Measurements from ENCODE around the gene LRRC63. TPM values are rescaled to one million over a fixed set of nuclear protein-coding genes. Genes with fewer than 3 reads are reported as not detected.
A peak's percentile ranks its signal among the peaks of the same experiment; 100 is the strongest.

LRRC63 gene
- total and polyA plus RNA-seq, 9 of the 15 experiments (the other 6 are each of a cell fraction or from before 2014, with no cell fraction given) = 0.07 to 0.41 (median 0.24) TPM; not detected in 1

DNA sequence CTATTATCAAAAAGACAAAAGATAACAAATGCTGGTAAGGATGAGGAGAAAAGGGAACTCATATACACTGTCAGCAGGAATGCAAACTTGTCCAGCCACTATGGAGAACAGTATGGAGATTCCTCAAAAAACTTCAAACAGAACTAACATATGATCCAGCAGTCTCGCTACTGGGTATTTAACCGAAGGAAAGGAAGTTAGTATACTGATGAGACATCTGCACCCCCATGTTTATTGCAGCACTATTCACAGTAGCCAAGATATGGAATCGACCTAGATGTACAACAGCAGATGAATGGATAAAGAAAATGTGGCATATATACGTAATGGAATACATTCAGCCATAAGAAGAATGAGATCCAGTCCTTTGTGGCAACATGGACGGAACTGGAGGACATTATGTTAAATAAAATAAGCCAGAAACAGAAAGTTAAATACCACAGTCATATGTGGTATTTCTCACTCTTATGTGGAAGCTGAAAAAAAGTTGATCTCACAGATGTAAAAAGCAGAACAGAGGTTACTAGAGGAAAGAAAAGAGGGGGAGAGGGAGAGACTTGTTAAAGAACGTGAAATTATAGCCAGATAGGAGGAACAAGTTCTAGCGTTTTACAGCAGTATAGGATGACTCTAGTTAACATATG is 92.1 kb downstream of the LRRC63 start:
- no peaks in the 10 kb centered on the region for H3K9me3 ChIP-seq (replicated peaks; ENCODE audit: control insufficient read depth, insufficient read depth, low read depth, low read length)
- H3K9me1 ChIP-seq (ENCODE audit: control insufficient read depth, insufficient read depth, low read length) = no peaks in the 10 kb centered on the region
- no peaks in the 10 kb centered on the region for H4K20me1 ChIP-seq (replicated peaks; ENCODE audit: control insufficient read depth, insufficient read depth, low read length)
- no peaks in the 10 kb centered on the region for H3K27me3 ChIP-seq (ENCODE audit: control insufficient read depth in 2 of 2, insufficient read depth in 2 of 2, low read length in 2 of 2)
- WGBS (ENCODE audit: insufficient coverage, low coverage, missing lambda C conversion rate) = 19% methylated on average over 7 of the region's 7 CpGs
- no TSS peak for BruUV-seq (replicated peaks)
- H2AFZ ChIP-seq (ENCODE audit: low read depth, low read length) = peak overlapping the region; percentile 19; the same call in 1 of the 2 replicates
- no peaks in the 10 kb centered on the region for H3K4me1 ChIP-seq (replicated peaks in 1 of 2; ENCODE audit: control insufficient read depth in 2 of 2, insufficient read depth in 2 of 2, low read length in 2 of 2)
- ChIA-PET POLR2A (no interaction called here), CTCF (ENCODE audit: low intra/inter-chr PET ratio) (no interaction called here)
- H3K36me3 ChIP-seq (ENCODE audit: control insufficient read depth, insufficient read depth, low read length) = no peaks in the 10 kb centered on the region
- no peak overlapping the region for H3K27ac ChIP-seq (ENCODE audit: extremely low read depth, low read depth, low read length)
- intact Hi-C loops (cut with micrococcal nuclease) = no loop called here
- no peak for DNase-seq (ENCODE audit: extremely low read depth in 1 of 4, low spot score in 3 of 4)
- in situ Hi-C loops (cut with MboI) = loop anchor here (25.0 kb wide), 1 partner anchor 367 kb away; no protein-coding TSS in a partner anchor
- no peak for TF ChIP-seq CHCHD3 (CRISPR knock-in tag; IDR thresholded peaks at IDR 0.05)
- peak; percentile 4 for TF ChIP-seq RBM25 (IDR thresholded peaks at IDR 0.05; ENCODE audit: low read depth, low read length, severe bottlenecking)
- no peak for ATAC-seq
- H3K9ac ChIP-seq (ENCODE audit: insufficient read depth in 1 of 2, low read depth in 2 of 2, low read length in 2 of 2) = no peak overlapping the region
- no peak overlapping the region for H3K4me3 ChIP-seq
- H3K4me2 ChIP-seq (ENCODE audit: insufficient read depth, low read length) = no peak overlapping the region
- FAIRE-seq = no peak
- no peaks in the 10 kb centered on the region for H3K79me2 ChIP-seq (ENCODE audit: control insufficient read depth, insufficient read depth, low read length)

DNA sequence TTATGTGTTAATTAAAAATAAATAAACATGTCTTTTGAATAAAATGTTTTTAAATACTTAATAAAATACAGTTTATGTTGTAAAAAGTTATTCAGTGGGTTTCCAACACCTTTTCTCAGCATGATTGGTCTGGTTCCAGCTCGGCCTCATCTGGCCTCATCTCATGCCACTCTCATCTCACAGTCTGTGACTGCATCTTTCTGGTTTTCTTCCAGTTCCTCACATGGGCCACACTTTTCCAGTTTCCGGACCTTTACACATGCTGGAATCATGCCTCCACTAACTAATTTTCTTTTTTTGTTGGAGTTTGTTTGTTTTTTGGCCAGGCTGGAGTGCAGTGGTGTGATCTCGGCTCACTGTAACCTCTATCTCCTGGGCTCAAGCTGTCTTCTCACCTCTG is 92.8 kb downstream of the LRRC63 start:
- H3K27me3 ChIP-seq (ENCODE audit: control insufficient read depth in 2 of 2, insufficient read depth in 2 of 2, low read length in 2 of 2) = no peaks in the 10 kb centered on the region
- no TSS peak for BruUV-seq (replicated peaks)
- no peak overlapping the region for H3K27ac ChIP-seq (ENCODE audit: extremely low read depth, low read depth, low read length)
- H2AFZ ChIP-seq (ENCODE audit: low read depth, low read length) = no peak overlapping the region
- H3K36me3 ChIP-seq (ENCODE audit: control insufficient read depth, insufficient read depth, low read length) = no peaks in the 10 kb centered on the region
- H3K4me2 ChIP-seq (ENCODE audit: insufficient read depth, low read length) = no peak overlapping the region
- no peaks in the 10 kb centered on the region for H3K9me1 ChIP-seq (ENCODE audit: control insufficient read depth, insufficient read depth, low read length)
- intact Hi-C loops (cut with micrococcal nuclease) (no loop called here), in situ Hi-C loops (cut with MboI) (loop anchor here (25.0 kb wide), 1 partner anchor 367 kb away; no protein-coding TSS in a partner anchor)
- no peaks in the 10 kb centered on the region for H3K4me1 ChIP-seq (replicated peaks in 1 of 2; ENCODE audit: control insufficient read depth in 2 of 2, insufficient read depth in 2 of 2, low read length in 2 of 2)
- ChIA-PET CTCF (ENCODE audit: low intra/inter-chr PET ratio) (no interaction called here), POLR2A (interaction anchor here (0.6 to 0.7 kb wide), 2 partner anchors 8 to 15 kb away, joined by 3 read pairs; no protein-coding TSS in a partner anchor)
- H3K9ac ChIP-seq (ENCODE audit: insufficient read depth in 1 of 2, low read depth in 2 of 2, low read length in 2 of 2) = no peak overlapping the region
- TF ChIP-seq PHB (CRISPR knock-in tag; IDR thresholded peaks at IDR 0.05) = no peak
- TF ChIP-seq, protein P1, sequence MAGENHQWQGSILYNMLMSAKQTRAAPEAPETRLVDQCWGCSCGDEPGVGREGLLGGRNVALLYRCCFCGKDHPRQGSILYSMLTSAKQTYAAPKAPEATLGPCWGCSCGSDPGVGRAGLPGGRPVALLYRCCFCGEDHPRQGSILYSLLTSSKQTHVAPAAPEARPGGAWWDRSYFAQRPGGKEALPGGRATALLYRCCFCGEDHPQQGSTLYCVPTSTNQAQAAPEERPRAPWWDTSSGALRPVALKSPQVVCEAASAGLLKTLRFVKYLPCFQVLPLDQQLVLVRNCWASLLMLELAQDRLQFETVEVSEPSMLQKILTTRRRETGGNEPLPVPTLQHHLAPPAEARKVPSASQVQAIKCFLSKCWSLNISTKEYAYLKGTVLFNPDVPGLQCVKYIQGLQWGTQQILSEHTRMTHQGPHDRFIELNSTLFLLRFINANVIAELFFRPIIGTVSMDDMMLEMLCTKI (IDR thresholded peaks at IDR 0.05; ENCODE audit: partially characterized antibody) = no peak
- TF ChIP-seq POU5F1 (IDR thresholded peaks at IDR 0.05; ENCODE audit: borderline replicate concordance, low read depth, low read length, partially characterized antibody) = no peak
- TF ChIP-seq POLR3A (IDR thresholded peaks at IDR 0.05; ENCODE audit: borderline replicate concordance, extremely low read depth, insufficient read depth, insufficient read length) = no peak
- TF ChIP-seq PHTF2 (CRISPR knock-in tag; IDR thresholded peaks at IDR 0.05) = no peak
- no peak for TF ChIP-seq NCOA4 (IDR thresholded peaks at IDR 0.05; ENCODE audit: partially characterized antibody)
- no peak for TF ChIP-seq HNRNPK (IDR thresholded peaks at IDR 0.05; ENCODE audit: low read depth, low read length, poor library complexity, severe bottlenecking)
- TF ChIP-seq, protein P2, sequence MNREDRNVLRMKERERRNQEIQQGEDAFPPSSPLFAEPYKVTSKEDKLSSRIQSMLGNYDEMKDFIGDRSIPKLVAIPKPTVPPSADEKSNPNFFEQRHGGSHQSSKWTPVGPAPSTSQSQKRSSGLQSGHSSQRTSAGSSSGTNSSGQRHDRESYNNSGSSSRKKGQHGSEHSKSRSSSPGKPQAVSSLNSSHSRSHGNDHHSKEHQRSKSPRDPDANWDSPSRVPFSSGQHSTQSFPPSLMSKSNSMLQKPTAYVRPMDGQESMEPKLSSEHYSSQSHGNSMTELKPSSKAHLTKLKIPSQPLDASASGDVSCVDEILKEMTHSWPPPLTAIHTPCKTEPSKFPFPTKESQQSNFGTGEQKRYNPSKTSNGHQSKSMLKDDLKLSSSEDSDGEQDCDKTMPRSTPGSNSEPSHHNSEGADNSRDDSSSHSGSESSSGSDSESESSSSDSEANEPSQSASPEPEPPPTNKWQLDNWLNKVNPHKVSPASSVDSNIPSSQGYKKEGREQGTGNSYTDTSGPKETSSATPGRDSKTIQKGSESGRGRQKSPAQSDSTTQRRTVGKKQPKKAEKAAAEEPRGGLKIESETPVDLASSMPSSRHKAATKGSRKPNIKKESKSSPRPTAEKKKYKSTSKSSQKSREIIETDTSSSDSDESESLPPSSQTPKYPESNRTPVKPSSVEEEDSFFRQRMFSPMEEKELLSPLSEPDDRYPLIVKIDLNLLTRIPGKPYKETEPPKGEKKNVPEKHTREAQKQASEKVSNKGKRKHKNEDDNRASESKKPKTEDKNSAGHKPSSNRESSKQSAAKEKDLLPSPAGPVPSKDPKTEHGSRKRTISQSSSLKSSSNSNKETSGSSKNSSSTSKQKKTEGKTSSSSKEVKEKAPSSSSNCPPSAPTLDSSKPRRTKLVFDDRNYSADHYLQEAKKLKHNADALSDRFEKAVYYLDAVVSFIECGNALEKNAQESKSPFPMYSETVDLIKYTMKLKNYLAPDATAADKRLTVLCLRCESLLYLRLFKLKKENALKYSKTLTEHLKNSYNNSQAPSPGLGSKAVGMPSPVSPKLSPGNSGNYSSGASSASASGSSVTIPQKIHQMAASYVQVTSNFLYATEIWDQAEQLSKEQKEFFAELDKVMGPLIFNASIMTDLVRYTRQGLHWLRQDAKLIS (CRISPR knock-in tag; IDR thresholded peaks at IDR 0.05) = no peak
- no peaks in the 10 kb centered on the region for H3K79me2 ChIP-seq (ENCODE audit: control insufficient read depth, insufficient read depth, low read length)
- ATAC-seq (no peak), DNase-seq (ENCODE audit: extremely low read depth in 1 of 4, low spot score in 3 of 4) (no peak), FAIRE-seq (no peak)
- no peaks in the 10 kb centered on the region for H4K20me1 ChIP-seq (replicated peaks; ENCODE audit: control insufficient read depth, insufficient read depth, low read length)
- no peaks in the 10 kb centered on the region for H3K9me3 ChIP-seq (replicated peaks; ENCODE audit: control insufficient read depth, insufficient read depth, low read depth, low read length)
- 38% methylated on average over 3 of the region's 3 CpGs for WGBS (ENCODE audit: insufficient coverage, low coverage, missing lambda C conversion rate)
- no peak overlapping the region for H3K4me3 ChIP-seq

All from K562 (cell line).